ENCODE data around the gene LMF1.

The LMF1 gene

DNA sequence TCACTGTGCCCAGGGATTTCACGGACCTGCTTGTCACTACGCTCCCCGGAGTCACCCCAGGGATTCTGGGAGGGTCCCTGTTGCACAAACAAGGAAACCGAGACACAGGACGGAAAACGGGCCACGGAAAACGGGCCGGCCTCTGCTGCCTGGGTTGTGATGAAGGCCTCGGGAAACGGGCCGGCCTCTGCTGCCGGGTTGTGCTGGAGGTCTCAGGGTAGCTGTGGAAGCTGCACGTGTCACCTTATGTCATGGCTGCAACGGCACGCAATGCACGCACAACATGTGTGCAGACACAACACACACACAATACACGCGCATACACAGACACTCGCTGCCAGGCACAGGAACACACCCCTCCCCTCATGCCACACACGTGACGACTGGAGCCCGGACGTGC is 143.3 kb downstream of the LMF1 start:
- no peak overlapping the region for H2AFZ ChIP-seq
- no peak overlapping the region for H3K4me2 ChIP-seq (ENCODE audit: low read length)
- TF ChIP-seq, protein P1, sequence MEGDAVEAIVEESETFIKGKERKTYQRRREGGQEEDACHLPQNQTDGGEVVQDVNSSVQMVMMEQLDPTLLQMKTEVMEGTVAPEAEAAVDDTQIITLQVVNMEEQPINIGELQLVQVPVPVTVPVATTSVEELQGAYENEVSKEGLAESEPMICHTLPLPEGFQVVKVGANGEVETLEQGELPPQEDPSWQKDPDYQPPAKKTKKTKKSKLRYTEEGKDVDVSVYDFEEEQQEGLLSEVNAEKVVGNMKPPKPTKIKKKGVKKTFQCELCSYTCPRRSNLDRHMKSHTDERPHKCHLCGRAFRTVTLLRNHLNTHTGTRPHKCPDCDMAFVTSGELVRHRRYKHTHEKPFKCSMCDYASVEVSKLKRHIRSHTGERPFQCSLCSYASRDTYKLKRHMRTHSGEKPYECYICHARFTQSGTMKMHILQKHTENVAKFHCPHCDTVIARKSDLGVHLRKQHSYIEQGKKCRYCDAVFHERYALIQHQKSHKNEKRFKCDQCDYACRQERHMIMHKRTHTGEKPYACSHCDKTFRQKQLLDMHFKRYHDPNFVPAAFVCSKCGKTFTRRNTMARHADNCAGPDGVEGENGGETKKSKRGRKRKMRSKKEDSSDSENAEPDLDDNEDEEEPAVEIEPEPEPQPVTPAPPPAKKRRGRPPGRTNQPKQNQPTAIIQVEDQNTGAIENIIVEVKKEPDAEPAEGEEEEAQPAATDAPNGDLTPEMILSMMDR (IDR thresholded peaks at IDR 0.05) = no peak
- no peak overlapping the region for H3K4me3 ChIP-seq (ENCODE audit: low read depth, low read length)
- no peaks in the 10 kb centered on the region for H3K79me2 ChIP-seq
- H3K36me3 ChIP-seq (ENCODE audit: control insufficient read depth, insufficient read depth, low read length) = no peaks in the 10 kb centered on the region
- H3K4me1 ChIP-seq = no peaks in the 10 kb centered on the region
- H3K9ac ChIP-seq = no peak overlapping the region
- no peaks in the 10 kb centered on the region for H3K9me3 ChIP-seq (ENCODE audit: control insufficient read depth, low read length)
- H3K27me3 ChIP-seq (ENCODE audit: control insufficient read depth, insufficient read depth, low read length) = no peaks in the 10 kb centered on the region
- no peak overlapping the region for H3K27ac ChIP-seq

DNA sequence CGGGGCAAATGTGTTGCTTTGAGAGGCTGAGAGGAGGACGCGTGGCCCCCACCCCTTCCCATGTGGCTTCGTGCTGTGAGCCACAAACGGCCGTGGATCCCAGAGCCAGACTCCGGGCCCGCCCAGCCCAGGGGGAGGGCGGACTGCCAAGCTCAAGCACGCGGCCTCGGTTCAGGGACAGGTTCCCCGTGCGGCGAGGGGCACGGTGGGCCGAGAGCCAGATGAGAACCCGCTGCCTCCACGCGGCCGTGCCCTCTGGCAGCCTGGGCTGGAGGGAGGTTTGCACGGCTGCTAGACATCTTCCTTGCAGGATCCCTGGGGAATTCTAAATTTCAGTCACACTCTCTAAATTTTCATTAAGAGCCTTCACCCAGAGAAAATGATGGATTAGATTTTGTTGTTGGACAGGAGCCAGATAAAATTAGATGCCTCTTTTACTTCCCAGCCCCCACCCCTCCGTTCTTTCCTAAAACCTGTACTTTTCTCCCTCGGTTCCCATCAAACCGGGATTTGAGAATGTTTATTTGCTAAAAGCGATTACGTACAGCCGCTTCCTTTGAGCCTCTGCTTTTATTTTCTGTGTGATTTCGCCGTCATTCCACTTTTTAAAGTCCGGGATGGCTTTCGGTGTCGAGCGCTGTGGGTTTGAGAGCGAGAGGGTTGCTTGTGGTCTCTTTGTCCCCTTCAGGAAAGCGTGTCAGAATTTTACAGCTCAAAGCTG is 145.3 kb downstream of the LMF1 start:
- Histone ChIP-seq H3K79me2 (no peaks in the 10 kb centered on the region), H3K27me3 (ENCODE audit: control insufficient read depth, insufficient read depth, low read length) (no peaks in the 10 kb centered on the region), H3K36me3 (ENCODE audit: control insufficient read depth, insufficient read depth, low read length) (no peaks in the 10 kb centered on the region), H3K4me3 (ENCODE audit: low read depth, low read length) (no peak overlapping the region), H3K9me3 (ENCODE audit: control insufficient read depth, low read length) (no peaks in the 10 kb centered on the region), H2AFZ (no peak overlapping the region), H3K27ac (no peak overlapping the region), H3K4me2 (ENCODE audit: low read length) (no peak overlapping the region), H3K4me1 (no peaks in the 10 kb centered on the region), H3K9ac (no peak overlapping the region)
- TF ChIP-seq, protein P1 (IDR thresholded peaks at IDR 0.05) = no peak

GRCh38 chr16:824601-825000 is 146.2 kb downstream of the LMF1 start:
- Histone ChIP-seq H3K9ac (no peak overlapping the region), H3K4me2 (ENCODE audit: low read length) (no peak overlapping the region), H3K79me2 (no peaks in the 10 kb centered on the region), H2AFZ (no peak overlapping the region), H3K36me3 (ENCODE audit: control insufficient read depth, insufficient read depth, low read length) (no peaks in the 10 kb centered on the region), H3K27ac (no peak overlapping the region), H3K27me3 (ENCODE audit: control insufficient read depth, insufficient read depth, low read length) (no peaks in the 10 kb centered on the region), H3K9me3 (ENCODE audit: control insufficient read depth, low read length) (no peaks in the 10 kb centered on the region), H3K4me1 (no peaks in the 10 kb centered on the region), H3K4me3 (ENCODE audit: low read depth, low read length) (no peak overlapping the region)
- TF ChIP-seq, protein P1 (IDR thresholded peaks at IDR 0.05) = no peak

GRCh38 chr16:824194-824593 is 146.6 kb downstream of the LMF1 start:
- no peaks in the 10 kb centered on the region for H3K27me3 ChIP-seq (ENCODE audit: control insufficient read depth, insufficient read depth, low read length)
- TF ChIP-seq, protein P1 (IDR thresholded peaks at IDR 0.05) = no peak
- no peak overlapping the region for H3K4me2 ChIP-seq (ENCODE audit: low read length)
- H2AFZ ChIP-seq = no peak overlapping the region
- H3K36me3 ChIP-seq (ENCODE audit: control insufficient read depth, insufficient read depth, low read length) = no peaks in the 10 kb centered on the region
- no peak overlapping the region for H3K4me3 ChIP-seq (ENCODE audit: low read depth, low read length)
- no peak overlapping the region for H3K9ac ChIP-seq
- no peak overlapping the region for H3K27ac ChIP-seq
- no peaks in the 10 kb centered on the region for H3K9me3 ChIP-seq (ENCODE audit: control insufficient read depth, low read length)
- H3K4me1 ChIP-seq = no peaks in the 10 kb centered on the region
- no peaks in the 10 kb centered on the region for H3K79me2 ChIP-seq

- no peak overlapping the region for H3K27ac ChIP-seq
- no peaks in the 10 kb centered on the region for H3K27me3 ChIP-seq (ENCODE audit: control insufficient read depth, insufficient read depth, low read length)
- TF ChIP-seq, protein P1 (IDR thresholded peaks at IDR 0.05) = no peak
- no peaks in the 10 kb centered on the region for H3K79me2 ChIP-seq
- H3K4me1 ChIP-seq = no peaks in the 10 kb centered on the region
- H2AFZ ChIP-seq = no peak overlapping the region
- no peak overlapping the region for H3K4me2 ChIP-seq (ENCODE audit: low read length)
- no peaks in the 10 kb centered on the region for H3K36me3 ChIP-seq (ENCODE audit: control insufficient read depth, insufficient read depth, low read length)
- H3K9ac ChIP-seq = no peak overlapping the region
- no peaks in the 10 kb centered on the region for H3K9me3 ChIP-seq (ENCODE audit: control insufficient read depth, low read length)
- H3K4me3 ChIP-seq (ENCODE audit: low read depth, low read length) = no peak overlapping the region
Measured at GRCh38 chr16:822909-823297, 147.9 kb downstream of the LMF1 start.

All from parathyroid adenoma (tissue), 2 donors.